GM19025 (cell line): Measurements from ENCODE around the gene SNRNP25.
"Not testable (repeated sequence)": the region's sequence is repeated elsewhere in the genome, so short reads cannot be mapped to it uniquely, and the experiment has no call there.

Experiments
- ATAC-seq: cut with Tn5 transposase; IDR thresholded peaks from one replicate; pipeline ENCODE4 v1.9.1; 2021; ENCODE audit warnings: mild to moderate bottlenecking, low read depth, moderate library complexity; ENCODE audit not compliant: unreplicated experiment

Gene SNRNP25

DNA sequence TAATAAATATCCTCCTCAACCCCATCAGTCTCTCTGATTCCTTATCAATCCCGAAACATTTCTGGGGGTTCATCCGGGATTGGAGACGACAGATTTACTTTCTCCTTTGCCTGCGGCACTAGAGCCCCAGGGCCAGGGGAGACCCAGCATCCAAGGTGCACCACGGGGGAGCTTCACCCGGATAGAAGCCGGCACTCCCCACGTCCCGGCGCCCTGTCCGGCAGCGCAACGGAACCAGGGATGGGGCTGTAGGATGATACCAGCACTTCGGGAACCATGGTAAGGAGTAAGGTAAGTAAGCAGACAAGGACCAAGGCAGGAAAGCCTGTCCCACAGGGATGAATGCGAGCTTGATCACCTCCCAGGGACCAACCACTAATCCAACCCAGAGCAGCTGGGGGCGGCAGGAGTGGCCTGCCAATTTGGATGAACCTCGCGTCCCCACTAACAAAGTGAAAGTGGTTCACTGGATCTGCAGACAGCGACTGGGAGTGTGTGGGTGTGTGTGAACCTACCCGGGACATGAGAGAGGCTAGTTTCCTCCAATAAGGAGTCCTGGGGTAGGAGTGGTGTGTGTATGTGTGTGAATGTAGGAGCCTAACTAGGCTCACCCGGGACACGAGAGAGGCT lies 12.1 kb upstream of the SNRNP25 start:
- ATAC-seq: no peak

DNA sequence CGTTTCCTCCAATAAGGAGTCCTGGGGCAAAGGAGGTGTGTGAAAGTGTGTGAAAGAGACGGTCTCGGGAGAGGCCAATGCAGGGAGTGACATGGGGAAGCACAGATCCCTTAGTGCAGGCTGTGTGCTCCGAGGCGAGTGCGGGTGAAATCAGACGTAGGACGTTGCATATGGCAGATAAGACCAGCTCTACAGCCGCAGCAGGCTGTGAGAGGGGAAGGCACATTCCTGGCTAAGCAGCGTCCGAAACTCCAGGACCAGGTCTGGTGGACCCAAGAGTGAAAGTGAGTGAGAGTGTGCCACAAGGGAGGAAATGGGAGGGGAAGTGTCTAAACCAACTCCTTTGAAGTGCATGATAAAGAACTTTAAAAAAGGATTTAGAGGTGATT lies 11.6 kb upstream of the SNRNP25 start:
- ATAC-seq: no peak

GRCh38 chr16:42691-43090 lies 10.9 kb upstream of the SNRNP25 start:
- no peak for ATAC-seq

DNA sequence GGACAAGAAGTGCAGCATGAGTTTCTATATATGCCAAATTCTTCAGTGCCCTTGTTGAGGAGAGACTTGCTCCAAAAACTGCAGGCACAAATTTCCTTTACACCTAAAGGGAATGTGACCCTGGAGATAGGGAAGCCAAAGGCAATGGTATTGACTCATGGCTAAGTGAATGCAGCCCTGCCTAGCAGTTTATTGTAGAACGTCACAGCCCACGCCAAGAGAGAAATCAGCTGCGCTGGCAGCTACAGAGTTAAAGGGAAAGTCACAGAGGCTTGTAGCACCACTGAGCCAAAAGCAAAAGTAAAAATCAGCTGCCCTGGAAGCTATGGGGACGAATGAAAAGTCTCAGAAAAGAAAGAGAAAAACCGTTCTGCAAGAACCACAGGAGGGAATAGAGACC lies 10.3 kb upstream of the SNRNP25 start:
- ATAC-seq: no peak

DNA sequence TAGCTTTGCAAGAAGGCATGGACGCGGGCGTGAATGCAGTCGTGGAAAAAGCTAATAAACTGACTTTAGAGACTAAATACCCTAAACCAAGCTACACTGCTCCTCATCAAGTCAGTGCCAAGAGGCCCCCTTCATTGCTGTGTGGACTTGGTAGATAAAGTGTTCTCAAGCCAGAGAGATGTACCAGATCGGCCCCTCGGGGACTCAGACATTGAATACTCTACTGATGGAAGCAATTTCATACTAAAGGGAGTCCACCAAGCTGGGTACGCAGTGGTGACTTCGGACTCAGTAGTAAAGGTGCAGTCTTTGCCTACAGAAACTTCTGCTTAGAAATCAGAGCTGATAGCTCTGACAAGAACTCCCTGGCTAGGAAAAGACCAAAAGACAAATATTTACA lies 9.0 kb upstream of the SNRNP25 start:
- no peak for ATAC-seq

- no peak for ATAC-seq
Observed at GRCh38 chr16:45454-45853, 8.2 kb upstream of the SNRNP25 start.

GRCh38 chr16:46510-46909 lies 7.1 kb upstream of the SNRNP25 start:
- ATAC-seq: not testable (repeated sequence)

- no peak for ATAC-seq
Observed at GRCh38 chr16:47234-47633, 6.4 kb upstream of the SNRNP25 start.

DNA sequence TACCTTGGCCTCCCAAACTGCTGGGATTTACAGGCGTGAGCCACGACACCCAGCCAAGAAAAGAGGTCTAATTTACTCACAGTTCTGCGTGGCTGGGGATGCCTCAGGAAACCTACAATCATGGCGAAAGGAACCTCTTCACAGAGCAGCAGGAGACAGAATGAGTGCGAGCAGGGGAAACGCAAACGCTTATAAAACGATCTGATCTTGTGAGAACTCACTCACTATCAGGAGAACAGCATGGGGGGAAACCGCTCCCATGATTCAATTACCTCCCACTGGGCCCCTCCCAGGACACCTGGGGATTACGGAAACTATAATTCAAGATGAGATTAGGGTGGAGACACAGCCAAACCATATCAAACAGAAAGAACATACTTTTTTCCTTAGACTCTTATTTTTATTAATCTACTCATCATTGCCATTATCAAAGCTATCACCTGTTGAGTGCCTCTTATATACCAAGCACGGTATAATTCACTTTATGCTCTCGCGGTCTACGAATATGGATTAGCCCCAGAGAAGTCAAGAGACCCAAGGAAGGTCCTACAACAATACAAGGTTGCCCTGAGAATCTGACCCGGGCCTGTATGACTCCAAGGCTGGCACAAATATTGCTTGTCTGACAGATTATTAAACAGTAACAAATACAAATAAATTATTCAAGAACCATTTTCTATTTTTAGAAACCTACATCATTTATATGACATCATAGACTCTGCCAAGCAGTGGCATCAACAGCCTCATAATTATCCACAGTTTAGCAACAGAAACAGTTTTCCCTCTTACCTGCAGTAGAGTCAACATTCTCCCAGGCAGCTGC lies 2.6 kb upstream of the SNRNP25 start:
- no peak for ATAC-seq

- ATAC-seq: no peak
Observed at GRCh38 chr16:54237-54581, 581 bp downstream of the SNRNP25 start.

DNA sequence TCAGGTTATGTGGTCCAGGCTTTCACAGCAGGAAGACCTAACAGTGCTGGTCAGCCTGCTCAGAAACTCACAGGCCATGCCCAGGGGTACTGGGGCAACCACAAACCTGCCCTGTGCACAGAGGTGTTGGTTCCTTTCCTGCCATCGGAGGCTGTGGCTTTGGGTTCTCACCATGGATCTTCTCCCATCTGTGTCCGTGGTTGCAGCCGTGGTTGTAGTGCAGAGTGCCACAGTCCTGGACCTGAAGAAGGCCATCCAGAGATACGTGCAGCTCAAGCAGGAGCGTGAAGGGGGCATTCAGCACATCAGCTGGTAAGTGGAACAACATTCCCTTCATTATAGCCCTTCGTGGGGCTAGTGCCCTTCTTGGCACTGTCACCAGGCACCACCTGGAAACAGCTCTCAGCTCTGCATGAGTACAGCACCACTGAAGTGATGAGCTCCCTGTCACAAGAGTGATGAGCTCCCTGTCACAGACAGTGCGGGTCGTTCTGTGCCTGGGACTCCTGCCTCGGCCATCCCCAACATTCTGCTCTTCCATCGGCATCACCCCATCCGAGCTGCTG lies 2.0 kb downstream of the SNRNP25 start:
- no peak for ATAC-seq

DNA sequence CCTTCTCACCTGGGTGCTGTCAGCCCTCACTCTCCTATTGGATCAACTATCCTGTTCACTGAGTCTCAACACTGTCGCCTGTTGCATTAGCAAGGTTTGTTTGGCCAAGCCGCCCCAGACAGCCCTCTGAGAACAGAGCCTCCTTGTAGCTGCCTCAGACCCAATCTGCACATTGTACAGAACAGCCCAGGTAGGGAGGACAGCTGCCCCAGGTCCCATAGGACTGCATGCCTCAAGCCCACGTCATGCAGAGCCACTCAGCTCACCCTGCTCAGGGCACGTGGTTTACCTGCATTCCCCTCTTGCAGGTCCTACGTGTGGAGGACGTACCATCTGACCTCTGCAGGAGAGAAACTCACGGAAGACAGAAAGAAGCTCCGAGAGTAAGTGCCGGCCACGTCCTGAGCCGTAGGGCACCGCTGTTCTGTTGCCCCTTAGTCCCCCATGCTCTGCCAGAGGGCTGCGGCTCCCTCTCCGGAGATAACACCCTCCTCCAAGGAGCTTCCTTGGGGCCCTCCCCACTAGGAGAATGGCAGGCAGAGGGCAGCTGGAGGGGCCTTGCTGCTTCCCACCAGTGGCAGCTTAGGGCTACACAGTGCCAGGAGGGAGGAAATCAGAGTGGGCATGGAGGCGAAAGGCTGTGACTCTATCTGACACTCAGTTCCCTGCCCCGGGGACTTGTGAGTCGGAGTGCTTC lies 2.8 kb downstream of the SNRNP25 start:
- ATAC-seq: no peak

GRCh38 chr16:57711-58110 lies 4.1 kb downstream of the SNRNP25 start:
- no peak for ATAC-seq

- no peak for ATAC-seq
Observed at GRCh38 chr16:58491-59439, 5.1 kb downstream of the SNRNP25 start.

DNA sequence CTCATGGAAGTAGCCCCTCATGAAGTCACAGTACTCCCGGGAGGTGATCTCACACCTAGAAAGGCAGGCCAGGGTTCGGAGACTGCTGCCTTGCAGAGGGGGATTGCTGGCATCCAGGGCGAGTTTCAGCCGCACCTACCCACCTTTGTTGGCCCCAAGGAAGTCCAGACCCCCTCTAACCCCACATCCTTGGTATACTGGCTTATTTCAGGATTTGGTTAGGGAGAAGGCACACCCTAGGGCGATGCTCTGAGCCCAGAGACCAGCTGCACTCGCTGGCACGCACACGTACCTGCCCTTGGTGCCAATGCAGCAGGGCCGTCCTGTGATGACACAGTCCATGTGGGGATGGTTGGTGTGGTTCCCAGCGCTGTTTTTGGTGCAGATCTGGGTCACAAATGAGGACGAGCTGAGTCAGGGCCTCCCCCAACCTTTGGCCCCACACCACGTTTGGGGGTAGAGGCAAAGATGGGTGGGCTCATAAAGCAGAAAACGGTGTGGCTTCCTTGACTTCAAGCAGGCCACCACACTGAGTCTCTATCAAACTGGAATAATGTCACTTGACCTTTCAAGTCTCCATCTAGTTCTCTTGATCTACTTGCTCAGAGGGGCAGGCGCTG lies 5.9 kb downstream of the SNRNP25 start:
- ATAC-seq: no peak

- ATAC-seq: no peak
Observed at GRCh38 chr16:60166-60565, 6.5 kb downstream of the SNRNP25 start.

DNA sequence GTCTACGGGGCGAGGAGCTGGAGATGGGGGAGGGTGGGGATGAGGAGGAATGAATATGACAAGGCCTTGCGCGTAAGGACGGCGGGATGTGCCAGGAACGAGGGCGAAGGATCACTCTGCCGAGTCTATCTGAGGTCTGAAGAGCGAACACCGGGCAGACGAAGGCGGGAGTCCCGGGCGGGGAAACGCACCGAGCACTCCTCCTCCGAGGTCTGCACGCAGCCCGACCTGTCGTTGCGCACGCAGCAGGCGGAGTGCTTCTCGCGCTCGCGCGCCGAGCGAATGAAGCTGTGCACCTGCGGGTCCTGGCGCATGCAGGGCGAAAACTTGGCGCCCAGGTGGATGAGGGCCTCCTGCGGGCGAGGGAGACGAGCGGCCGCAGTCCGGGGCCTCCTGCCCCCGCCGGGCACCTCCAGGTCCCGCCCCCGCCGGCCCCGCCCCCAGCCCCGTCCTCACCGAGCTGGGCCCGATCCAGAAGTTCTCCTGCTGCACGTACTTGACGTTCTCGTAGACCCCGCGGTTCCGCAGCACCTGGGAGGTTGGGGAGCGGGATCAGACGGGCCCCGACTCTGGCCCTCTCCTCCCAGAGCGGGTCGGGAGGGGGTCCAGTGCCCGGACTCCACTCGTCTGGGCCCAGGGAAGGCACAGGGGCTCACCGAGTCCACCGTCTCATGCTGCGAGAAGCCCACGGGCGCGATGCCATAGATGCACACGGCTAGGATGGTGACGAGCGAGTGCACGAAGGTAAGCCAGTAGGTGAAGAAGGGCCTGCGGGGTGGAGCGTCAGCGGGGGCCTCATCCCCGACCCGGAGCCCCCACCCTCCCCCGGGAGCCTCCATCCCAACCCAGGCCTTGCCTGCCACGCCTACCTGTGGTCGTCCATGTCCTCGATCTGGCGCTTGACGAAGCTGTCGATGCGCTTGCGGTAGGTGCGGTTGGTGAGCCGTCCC lies 7.6 kb downstream of the SNRNP25 start:
- ATAC-seq: no peak

- no peak for ATAC-seq
Observed at GRCh38 chr16:61879-62281, 8.3 kb downstream of the SNRNP25 start.
